Erythroblast (primary cell): ENCODE measurements around the gene KRTAP29-1.

Source experiments
- GATA1 ChIP-seq: IDR thresholded peaks from 2 replicates; pipeline ENCODE4 v1.6.1; 2011; ENCODE audit warnings: low read depth, mild to moderate bottlenecking, control low read depth, low read length, moderate library complexity
- POLR2A ChIP-seq: IDR thresholded peaks from 2 replicates; pipeline ENCODE4 v1.6.1; 2011; ENCODE audit warnings: mild to moderate bottlenecking, low read length

DNA sequence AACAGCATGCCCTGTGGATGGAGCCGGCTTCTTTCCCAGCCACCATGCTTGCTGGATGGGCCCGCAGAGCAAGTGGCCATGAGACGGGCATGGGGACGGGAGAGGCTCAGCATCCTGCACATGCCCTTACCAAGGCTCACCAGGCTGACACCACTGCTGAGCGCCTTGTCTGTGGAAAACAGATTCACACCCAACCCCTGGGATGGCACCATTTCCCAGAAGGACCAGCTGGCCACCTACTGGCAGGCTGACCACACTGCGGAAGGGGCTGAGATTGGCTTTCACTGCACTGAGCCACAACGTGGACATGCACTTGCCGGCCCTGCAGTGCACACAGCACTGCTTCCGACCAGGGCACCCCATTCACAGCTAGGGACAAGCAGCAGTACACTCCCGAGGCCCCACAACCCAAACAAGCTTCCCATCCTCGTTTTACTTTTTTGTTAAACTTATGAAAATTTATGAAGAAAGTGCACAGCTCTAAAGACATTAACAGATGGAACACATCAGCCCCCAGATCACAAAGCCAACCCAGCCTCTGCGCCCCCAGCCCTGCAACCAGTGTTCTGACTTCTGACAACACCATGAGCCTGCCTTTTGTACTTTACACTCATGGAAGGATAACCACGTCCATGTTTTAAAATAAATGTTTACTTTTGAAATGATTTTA, 26.8 kb upstream of the KRTAP29-1 start:
- TF ChIP-seq POLR2A = no peak
- TF ChIP-seq GATA1 = no peak
